PC-9 (cell line): ENCODE measurements around the gene MAX. TPM values are rescaled to one million over a fixed set of nuclear protein-coding genes. Genes with fewer than 3 reads are reported as not detected.
"Not testable (repeated sequence)": the region's sequence is repeated elsewhere in the genome, so short reads cannot be mapped to it uniquely, and the experiment has no call there.

Source experiments
- BruUV-seq: library from RNA; stranded (reverse); fragments of 400-500 nt; replicated peaks from 2 replicates; lab custom pipeline; 2021; lab: Mats Ljungman, UMichigan
- CTCF ChIA-PET: fragments of 300-600 bp; sonication (Branson Sonifier 250); formaldehyde crosslinking; loops from one replicate; lab custom pipeline; 2022; ENCODE audit warnings: antibody characterized with exemption; lab: Charles Lee
- POLR2A ChIA-PET: fragments of 300-600 bp; sonication (Branson Sonifier 250); formaldehyde crosslinking; loops from one replicate; lab custom pipeline; 2022; ENCODE audit warnings: antibody characterized with exemption; ENCODE audit not compliant: unreplicated experiment; lab: Charles Lee
- DNase-seq, 2 experiments: peaks; one replicate each; pipeline versions ENCODE4 v3.0.0 to v3.0.0-alpha.2; 2015 to 2022; ENCODE audit warnings: mixed read lengths in 1 of 2
- H2AFZ ChIP-seq: fragments of 200-600 bp; sonication (generic); 2 replicates; pipeline ENCODE4 v1.8.1; 2017; ENCODE audit warnings: antibody characterized with exemption
- H3F3A ChIP-seq: fragments of 200-600 bp; sonication (generic); 2 replicates; pipeline ENCODE4 v1.8.1; 2017; ENCODE audit warnings: antibody characterized with exemption, mild to moderate bottlenecking, low read depth; ENCODE audit not compliant: insufficient read depth
- H3K27ac ChIP-seq: fragments of 200-600 bp; sonication (generic); 2 replicates; pipeline ENCODE4 v1.6.1; 2016; ENCODE audit warnings: mixed run types
- H3K27me3 ChIP-seq: fragments of 200-600 bp; sonication (generic); 2 replicates; pipeline ENCODE4 v1.6.1; 2016; ENCODE audit warnings: low read depth, mixed run types; ENCODE audit not compliant: insufficient read depth
- H3K36me3 ChIP-seq: fragments of 200-600 bp; sonication (generic); 2 replicates; pipeline ENCODE4 v1.6.1; 2016; ENCODE audit warnings: low read depth, mixed run types
- H3K4me1 ChIP-seq: fragments of 200-600 bp; sonication (generic); replicated peaks from 2 replicates; pipeline ENCODE4 v1.6.1; 2016; ENCODE audit warnings: mixed run types; ENCODE audit not compliant: insufficient read depth
- H3K4me2 ChIP-seq: fragments of 200-600 bp; sonication (generic); 2 replicates; pipeline ENCODE4 v1.6.1; 2017; ENCODE audit warnings: mixed run types
- H3K4me3 ChIP-seq: fragments of 200-600 bp; sonication (generic); 2 replicates; pipeline ENCODE4 v1.6.1; 2016; ENCODE audit warnings: mixed run types
- H3K79me2 ChIP-seq: fragments of 200-600 bp; sonication (generic); 2 replicates; pipeline ENCODE4 v1.6.1; 2017; ENCODE audit warnings: low read depth, mixed run types
- H3K9me2 ChIP-seq: fragments of 200-600 bp; sonication (generic); 2 replicates; pipeline ENCODE4 v1.8.1; 2017; ENCODE audit warnings: mild to moderate bottlenecking; ENCODE audit not compliant: insufficient read depth
- H3K9me3 ChIP-seq: fragments of 200-600 bp; sonication (generic); 2 replicates; pipeline ENCODE4 v1.8.1; 2016; ENCODE audit warnings: low read depth; ENCODE audit not compliant: insufficient read depth
- H4K20me1 ChIP-seq: fragments of 200-600 bp; sonication (generic); 2 replicates; pipeline ENCODE4 v1.8.1; 2017; ENCODE audit not compliant: insufficient read depth
- CTCF ChIP-seq: fragments of 200-600 bp; sonication (generic); conservative IDR thresholded peaks from 2 replicates; pipeline ENCODE4 v1.6.1; 2017; ENCODE audit warnings: mixed run types, antibody characterized with exemption, mild to moderate bottlenecking, moderate library complexity
- EZH2 ChIP-seq: fragments of 200-600 bp; sonication (generic); IDR thresholded peaks from 2 replicates; pipeline ENCODE4 v1.8.0; 2017; ENCODE audit warnings: antibody characterized with exemption, low read depth
- intact Hi-C: fragments of 100-400 bp; cut with micrococcal nuclease; formaldehyde crosslinking; loops from one replicate; pipeline ENCODE4 v1.10.0; 2022; ENCODE audit not compliant: unreplicated experiment
- total RNA-seq: library from RNA; stranded (reverse); gene quantifications from 2 replicates; pipeline ENCODE4 v1.2.3, GENCODE V29; 2021

Gene MAX
- total RNA-seq, 1 experiment from 2014 or later, result 76.1 TPM

GRCh38 chr14:65092349-65092748 is 10.0 kb downstream of the MAX start:
- no peak for DNase-seq

GRCh38 chr14:65087835-65088234 is 14.5 kb downstream of the MAX start:
- CTCF ChIA-PET, H3K9me3 ChIP-seq, H3K4me3 ChIP-seq, H3K9me2 ChIP-seq, H3K27me3 ChIP-seq, POLR2A ChIA-PET, H3K27ac ChIP-seq, intact Hi-C loops, H3K4me1 ChIP-seq, H4K20me1 ChIP-seq, DNase-seq, BruUV-seq, H3K79me2 ChIP-seq, H3F3A ChIP-seq, H2AFZ ChIP-seq, H3K4me2 ChIP-seq: not testable (repeated sequence)
- peaks cover 76% of the 10 kb centered on the region for H3K36me3 ChIP-seq

More at GRCh38 chr14:65092349-65092748, 10.0 kb downstream of the MAX start:
- H3K27ac ChIP-seq, result no peak overlapping the region
- H3K4me3 ChIP-seq, result no peak overlapping the region
- peaks cover 9% of the 10 kb centered on the region; the same call in 1 of the 2 replicates for H4K20me1 ChIP-seq
- BruUV-seq, result no TSS peak
- ChIA-PET POLR2A (no interaction called here), CTCF (no interaction called here)
- H3K4me1 ChIP-seq, result no peaks in the 10 kb centered on the region
- 0 out of 2 replicates have a peak, but pooled peaks cover 3% of the 10 kb centered on the region for H3K9me3 ChIP-seq
- no peak for TF ChIP-seq CTCF
- TF ChIP-seq EZH2, result no peak
- 0 out of 2 replicates have a peak, but pooled peaks cover 36% of the 10 kb centered on the region for H3K79me2 ChIP-seq
- no peaks in the 10 kb centered on the region; the same call in 1 of the 2 replicates for H3F3A ChIP-seq
- H2AFZ ChIP-seq, result no peak overlapping the region
- intact Hi-C loops, result no loop called here
- no peaks in the 10 kb centered on the region for H3K27me3 ChIP-seq
- no peaks in the 10 kb centered on the region for H3K9me2 ChIP-seq
- H3K4me2 ChIP-seq, result no peak overlapping the region
- peaks cover 66% of the 10 kb centered on the region for H3K36me3 ChIP-seq

GRCh38 chr14:65086686-65087085 is 15.6 kb downstream of the MAX start:
- H3K79me2 ChIP-seq, DNase-seq, BruUV-seq, H3K4me3 ChIP-seq, H4K20me1 ChIP-seq, H3K9me3 ChIP-seq, H2AFZ ChIP-seq, intact Hi-C loops, H3K4me2 ChIP-seq, H3K4me1 ChIP-seq, CTCF ChIA-PET, H3K27ac ChIP-seq, H3K27me3 ChIP-seq, H3K9me2 ChIP-seq, H3F3A ChIP-seq: not testable (repeated sequence)
- peaks cover 76% of the 10 kb centered on the region for H3K36me3 ChIP-seq
- POLR2A ChIA-PET, result interaction anchor here (0.6 kb wide), 1 partner anchor 14 kb away, joined by 4 read pairs; no protein-coding TSS in a partner anchor

GRCh38 chr14:65084554-65085505 is 17.5 kb downstream of the MAX start:
- Histone ChIP-seq H3K27ac (no peak overlapping the region), H3K9me3 (0 out of 2 replicates have a peak, but pooled peaks cover 3% of the 10 kb centered on the region), H2AFZ (no peak overlapping the region), H3K4me1 (no peaks in the 10 kb centered on the region), H3K79me2 (no peaks in the 10 kb centered on the region), H3F3A (no peaks in the 10 kb centered on the region), H3K27me3 (no peaks in the 10 kb centered on the region), H3K36me3 (peaks cover 73% of the 10 kb centered on the region), H3K4me2 (no peak overlapping the region), H3K4me3 (no peak overlapping the region), H4K20me1 (0 out of 2 replicates have a peak, but pooled peaks cover 6% of the 10 kb centered on the region), H3K9me2 (no peaks in the 10 kb centered on the region)
- intact Hi-C loops, result no loop called here
- ChIA-PET POLR2A (no interaction called here), CTCF (no interaction called here)
- no peak for TF ChIP-seq CTCF
- no peak for TF ChIP-seq EZH2
- no TSS peak for BruUV-seq
- DNase-seq, result no peak
